Subcutaneous adipose tissue (tissue), 4 donors: ENCODE data around the gene ADPRM. TPM values are rescaled to one million over a fixed set of nuclear protein-coding genes. Genes with fewer than 3 reads are reported as not detected.

Experiments used
- CTCF ChIP-seq: fragments of 450-650 bp; IDR thresholded peaks from one replicate; pipeline ENCODE4 v1.5.1; 2016; ENCODE audit warnings: low read depth, mild to moderate bottlenecking, control low read depth, antibody characterized with exemption, moderate library complexity
- total RNA-seq, 4 donors: library from RNA; depleted of rRNA; stranded (reverse); fragments of >200 nt; gene quantifications; one replicate each; pipeline ENCODE4 v1.1.0, GENCODE V29; 2016

The ADPRM gene
- total RNA-seq, 4 donors from 2014 or later, result 13.4 to 20.5 (median 16.2) TPM

DNA sequence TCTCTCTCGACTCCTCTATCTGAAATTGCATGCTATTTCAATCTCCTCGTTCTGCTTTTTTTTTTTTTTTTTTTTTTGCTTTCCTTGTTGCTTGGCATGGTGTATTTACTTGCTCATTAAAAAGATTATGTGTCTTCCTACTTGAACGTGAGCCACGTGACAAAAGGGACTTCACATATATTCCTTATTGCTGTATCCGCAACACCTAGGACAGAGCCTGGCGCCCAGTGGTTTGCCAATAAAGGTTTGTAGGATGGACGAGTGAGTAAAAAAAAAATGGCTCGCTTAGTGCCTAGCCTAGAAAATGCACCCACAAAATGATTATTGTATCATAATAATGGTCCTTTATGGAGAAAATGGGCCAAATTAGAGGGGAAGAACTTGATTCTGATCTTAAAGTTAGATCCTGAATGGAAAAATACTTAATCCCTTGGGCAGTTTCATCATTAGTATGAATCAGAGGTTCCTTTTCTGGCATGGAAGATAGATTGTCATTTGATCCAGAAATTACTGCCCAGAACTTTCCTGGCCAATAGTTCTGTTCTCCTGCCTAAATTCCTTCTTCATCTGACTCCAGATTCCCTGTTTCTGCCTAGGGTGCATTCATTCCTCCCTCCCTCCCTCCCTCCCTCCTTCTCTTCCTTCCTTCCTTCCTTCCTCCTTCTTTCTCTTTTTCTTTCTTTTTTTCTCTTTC lies 46.1 kb downstream of the ADPRM start:
- no peak for TF ChIP-seq CTCF

DNA sequence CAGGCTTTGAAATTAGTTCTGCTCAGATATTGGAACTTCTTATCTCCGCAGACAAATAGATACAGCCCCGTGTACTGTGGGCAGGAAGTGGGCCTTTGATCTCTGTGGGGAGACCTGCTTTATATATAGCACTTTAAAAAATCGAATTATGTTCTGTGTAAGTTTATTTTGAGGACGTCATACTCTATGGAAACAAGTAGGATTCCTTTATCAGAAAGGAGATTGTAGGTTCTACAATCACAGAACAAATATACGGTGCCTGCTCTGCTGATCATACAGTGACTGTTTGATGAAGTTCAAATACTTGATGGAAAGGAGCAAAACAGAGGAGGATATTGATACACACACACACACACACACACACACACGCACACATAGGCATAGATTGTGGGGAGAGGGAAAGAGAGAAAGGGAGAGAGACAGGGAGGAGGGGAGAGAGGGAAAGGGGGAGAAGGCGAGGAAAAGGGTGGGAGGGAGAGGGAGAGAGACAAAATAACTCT lies 47.2 kb downstream of the ADPRM start:
- TF ChIP-seq CTCF, result no peak

GRCh38 chr17:10745231-10745630 lies 47.8 kb downstream of the ADPRM start:
- no peak for TF ChIP-seq CTCF

GRCh38 chr17:10748531-10749181 lies 51.3 kb downstream of the ADPRM start:
- no peak for TF ChIP-seq CTCF

- no peak for TF ChIP-seq CTCF
Measured at GRCh38 chr17:10750210-10750609, 52.8 kb downstream of the ADPRM start.

GRCh38 chr17:10751563-10751962 lies 54.2 kb downstream of the ADPRM start:
- TF ChIP-seq CTCF, result no peak

- no peak for TF ChIP-seq CTCF
Measured at GRCh38 chr17:10752696-10753095, 55.3 kb downstream of the ADPRM start.
